ENCODE results near the gene C11orf24. TPM values are rescaled to one million over a fixed set of nuclear protein-coding genes. Genes with fewer than 3 reads are reported as not detected.

The C11orf24 gene
- polyA plus RNA-seq, 3 donors = 9.5 to 21.8 (median 12.6) TPM

DNA sequence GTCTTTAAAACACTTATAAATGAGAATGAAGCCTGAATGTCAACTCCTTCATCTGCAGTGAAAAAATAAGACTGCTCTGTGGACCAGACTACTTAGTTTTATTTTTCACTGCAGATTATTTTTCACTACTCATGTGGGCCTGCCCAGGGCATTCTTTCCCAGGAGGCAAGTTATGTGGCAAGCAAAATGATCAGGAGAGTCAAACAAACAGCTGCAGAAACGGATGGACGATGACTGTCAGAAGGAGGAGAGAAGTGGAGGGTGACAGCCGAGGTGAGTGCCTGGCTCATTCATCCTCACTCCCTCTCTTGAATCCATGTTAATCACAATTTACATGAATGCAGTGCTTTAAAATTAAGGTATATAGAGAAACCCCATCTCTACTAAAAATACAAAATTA lies 34.9 kb upstream of the C11orf24 start:
- H3K4me3 ChIP-seq (replicated peaks in 1 of 3; ENCODE audit: low read depth in 2 of 3, low read length in 3 of 3) = no peak overlapping the region
- H3K36me3 ChIP-seq (replicated peaks in 1 of 2; ENCODE audit: control insufficient read depth in 1 of 2, insufficient read depth in 2 of 2, low read length in 2 of 2) = no peaks in the 10 kb centered on the region
- no peaks in the 10 kb centered on the region for H3K9me3 ChIP-seq (replicated peaks in 1 of 2; ENCODE audit: control insufficient read depth in 1 of 2, insufficient read depth in 1 of 2, low read length in 2 of 2)
- H3K27ac ChIP-seq (ENCODE audit: low read depth in 1 of 2, low read length in 2 of 2) = no peak overlapping the region
- Mint-ChIP-seq H3K27me3 (ENCODE audit: low read depth in 3 of 3) (peaks cover 12 to 23% (median 17%) of the 10 kb centered on the region in 3 donors), H3K4me3 (no peak overlapping the region), H3K27ac (no peak overlapping the region), H3K4me1 (peaks cover 33% of the 10 kb centered on the region), H3K36me3 (peaks cover 0 to 5% of the 10 kb centered on the region in 2 donors), H3K9me3 (peaks cover 0 to 11% (median 3%) of the 10 kb centered on the region in 7 donors)
- H3K4me1 ChIP-seq (ENCODE audit: control insufficient read depth in 1 of 2, insufficient read depth in 2 of 2, low read length in 2 of 2) = peaks cover 19 to 20% of the 10 kb centered on the region in 2 donors
- no peak overlapping the region for H3K4me2 ChIP-seq (replicated peaks; ENCODE audit: extremely low read depth, low read length, poor library complexity, severe bottlenecking)
- peaks cover 2 to 7% of the 10 kb centered on the region in 2 donors for H3K27me3 ChIP-seq (ENCODE audit: control insufficient read depth in 2 of 2, insufficient read depth in 2 of 2, low read length in 2 of 2)
- H3K9ac ChIP-seq (ENCODE audit: insufficient read depth, low read length, poor library complexity, severe bottlenecking) = no peak overlapping the region
- H4K20me1 ChIP-seq (ENCODE audit: insufficient read depth, low read length) = no peaks in the 10 kb centered on the region
- intact Hi-C loops (cut with micrococcal nuclease) = no loop called here
- WGBS (ENCODE audit: insufficient coverage) = no CpG with 5 or more reads among the region's 3 CpGs
- H3K79me2 ChIP-seq (ENCODE audit: insufficient read depth, low read length) = no peaks in the 10 kb centered on the region
- H2AFZ ChIP-seq (ENCODE audit: insufficient read depth, low read depth, low read length, poor library complexity, severe bottlenecking) = no peak overlapping the region
- TF ChIP-seq, protein P1, sequence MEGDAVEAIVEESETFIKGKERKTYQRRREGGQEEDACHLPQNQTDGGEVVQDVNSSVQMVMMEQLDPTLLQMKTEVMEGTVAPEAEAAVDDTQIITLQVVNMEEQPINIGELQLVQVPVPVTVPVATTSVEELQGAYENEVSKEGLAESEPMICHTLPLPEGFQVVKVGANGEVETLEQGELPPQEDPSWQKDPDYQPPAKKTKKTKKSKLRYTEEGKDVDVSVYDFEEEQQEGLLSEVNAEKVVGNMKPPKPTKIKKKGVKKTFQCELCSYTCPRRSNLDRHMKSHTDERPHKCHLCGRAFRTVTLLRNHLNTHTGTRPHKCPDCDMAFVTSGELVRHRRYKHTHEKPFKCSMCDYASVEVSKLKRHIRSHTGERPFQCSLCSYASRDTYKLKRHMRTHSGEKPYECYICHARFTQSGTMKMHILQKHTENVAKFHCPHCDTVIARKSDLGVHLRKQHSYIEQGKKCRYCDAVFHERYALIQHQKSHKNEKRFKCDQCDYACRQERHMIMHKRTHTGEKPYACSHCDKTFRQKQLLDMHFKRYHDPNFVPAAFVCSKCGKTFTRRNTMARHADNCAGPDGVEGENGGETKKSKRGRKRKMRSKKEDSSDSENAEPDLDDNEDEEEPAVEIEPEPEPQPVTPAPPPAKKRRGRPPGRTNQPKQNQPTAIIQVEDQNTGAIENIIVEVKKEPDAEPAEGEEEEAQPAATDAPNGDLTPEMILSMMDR (IDR thresholded peaks at IDR 0.05) = no peak
- no peak for DNase-seq

GRCh38 chr11:68303982-68304780 lies 32.4 kb upstream of the C11orf24 start:
- Histone ChIP-seq H3K4me1 (ENCODE audit: control insufficient read depth in 1 of 2, insufficient read depth in 2 of 2, low read length in 2 of 2) (peaks cover 19 to 20% of the 10 kb centered on the region in 2 donors), H3K9ac (ENCODE audit: insufficient read depth, low read length, poor library complexity, severe bottlenecking) (no peak overlapping the region), H3K27me3 (ENCODE audit: control insufficient read depth in 2 of 2, insufficient read depth in 2 of 2, low read length in 2 of 2) (no peaks in the 10 kb centered on the region), H3K4me2 (replicated peaks; ENCODE audit: extremely low read depth, low read length, poor library complexity, severe bottlenecking) (no peak overlapping the region), H3K79me2 (ENCODE audit: insufficient read depth, low read length) (no peaks in the 10 kb centered on the region), H2AFZ (ENCODE audit: insufficient read depth, low read depth, low read length, poor library complexity, severe bottlenecking) (no peak overlapping the region), H3K36me3 (replicated peaks in 1 of 2; ENCODE audit: control insufficient read depth in 1 of 2, insufficient read depth in 2 of 2, low read length in 2 of 2) (no peaks in the 10 kb centered on the region), H4K20me1 (ENCODE audit: insufficient read depth, low read length) (no peaks in the 10 kb centered on the region), H3K9me3 (replicated peaks in 1 of 2; ENCODE audit: control insufficient read depth in 1 of 2, insufficient read depth in 1 of 2, low read length in 2 of 2) (no peaks in the 10 kb centered on the region), H3K27ac (ENCODE audit: low read depth in 1 of 2, low read length in 2 of 2) (peak overlapping the region in 1 of 2 donors; percentile 15), H3K4me3 (replicated peaks in 1 of 3; ENCODE audit: low read depth in 2 of 3, low read length in 3 of 3) (no peak overlapping the region)
- Mint-ChIP-seq H3K36me3 (no peaks in the 10 kb centered on the region), H3K27me3 (ENCODE audit: low read depth in 3 of 3) (peaks cover 0 to 5% (median 2%) of the 10 kb centered on the region in 3 donors), H3K27ac (peak overlapping the region in 2 of 7 donors; percentile 3 to 73), H3K4me1 (peaks cover 23% of the 10 kb centered on the region), H3K9me3 (peaks cover 0 to 6% (median 0%) of the 10 kb centered on the region in 7 donors), H3K4me3 (no peak overlapping the region)
- 97% methylated on average over 4 of the region's 7 CpGs for WGBS (ENCODE audit: insufficient coverage)
- no peak for DNase-seq
- intact Hi-C loops (cut with micrococcal nuclease) = no loop called here
- TF ChIP-seq, protein P1 (IDR thresholded peaks at IDR 0.05) = no peak

Data from CD14-positive monocyte (primary cell).